ENCODE data around the gene ZNF215.

DNA sequence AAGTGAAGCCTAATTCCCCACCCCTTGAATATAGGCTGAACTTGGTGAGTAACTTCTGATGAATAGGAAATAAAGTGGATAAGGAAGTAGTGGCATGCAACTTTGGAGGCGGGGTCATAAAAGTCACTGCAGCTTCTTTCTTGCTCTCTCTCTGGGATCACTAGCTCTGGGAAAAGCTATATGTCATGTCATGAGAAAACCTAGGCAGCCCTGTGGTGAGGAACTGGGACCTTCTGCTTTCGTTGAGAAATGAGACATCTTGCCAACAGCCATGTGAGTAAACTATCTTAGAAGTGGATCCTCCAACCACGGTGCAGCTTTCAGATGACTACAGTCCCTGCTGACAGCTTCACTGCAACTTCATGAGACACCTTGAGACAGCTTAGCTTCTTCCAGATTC lies 78.3 kb downstream of the ZNF215 start:
- TF ChIP-seq TAF1 (conservative IDR thresholded peaks at IDR 0.05) = no peak
- TF ChIP-seq, protein P1, sequence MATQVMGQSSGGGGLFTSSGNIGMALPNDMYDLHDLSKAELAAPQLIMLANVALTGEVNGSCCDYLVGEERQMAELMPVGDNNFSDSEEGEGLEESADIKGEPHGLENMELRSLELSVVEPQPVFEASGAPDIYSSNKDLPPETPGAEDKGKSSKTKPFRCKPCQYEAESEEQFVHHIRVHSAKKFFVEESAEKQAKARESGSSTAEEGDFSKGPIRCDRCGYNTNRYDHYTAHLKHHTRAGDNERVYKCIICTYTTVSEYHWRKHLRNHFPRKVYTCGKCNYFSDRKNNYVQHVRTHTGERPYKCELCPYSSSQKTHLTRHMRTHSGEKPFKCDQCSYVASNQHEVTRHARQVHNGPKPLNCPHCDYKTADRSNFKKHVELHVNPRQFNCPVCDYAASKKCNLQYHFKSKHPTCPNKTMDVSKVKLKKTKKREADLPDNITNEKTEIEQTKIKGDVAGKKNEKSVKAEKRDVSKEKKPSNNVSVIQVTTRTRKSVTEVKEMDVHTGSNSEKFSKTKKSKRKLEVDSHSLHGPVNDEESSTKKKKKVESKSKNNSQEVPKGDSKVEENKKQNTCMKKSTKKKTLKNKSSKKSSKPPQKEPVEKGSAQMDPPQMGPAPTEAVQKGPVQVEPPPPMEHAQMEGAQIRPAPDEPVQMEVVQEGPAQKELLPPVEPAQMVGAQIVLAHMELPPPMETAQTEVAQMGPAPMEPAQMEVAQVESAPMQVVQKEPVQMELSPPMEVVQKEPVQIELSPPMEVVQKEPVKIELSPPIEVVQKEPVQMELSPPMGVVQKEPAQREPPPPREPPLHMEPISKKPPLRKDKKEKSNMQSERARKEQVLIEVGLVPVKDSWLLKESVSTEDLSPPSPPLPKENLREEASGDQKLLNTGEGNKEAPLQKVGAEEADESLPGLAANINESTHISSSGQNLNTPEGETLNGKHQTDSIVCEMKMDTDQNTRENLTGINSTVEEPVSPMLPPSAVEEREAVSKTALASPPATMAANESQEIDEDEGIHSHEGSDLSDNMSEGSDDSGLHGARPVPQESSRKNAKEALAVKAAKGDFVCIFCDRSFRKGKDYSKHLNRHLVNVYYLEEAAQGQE (IDR thresholded peaks at IDR 0.05) = no peak
- TF ChIP-seq CTCF (IDR thresholded peaks at IDR 0.05; ENCODE audit: low read depth, low read length, missing input control) = no peak
- TF ChIP-seq HNF4A (conservative IDR thresholded peaks at IDR 0.05) = no peak
- TF ChIP-seq EGR1 (IDR thresholded peaks at IDR 0.05; ENCODE audit: low read depth in 2 of 2) = no peak
- no peak for TF ChIP-seq GABPA (IDR thresholded peaks at IDR 0.05 in 1 of 2, conservative IDR thresholded peaks at IDR 0.05 in 1 of 2)
- TF ChIP-seq MAX (IDR thresholded peaks at IDR 0.05) = no peak
- TF ChIP-seq SP1 (IDR thresholded peaks at IDR 0.05) = no peak
- TF ChIP-seq RAD21 (IDR thresholded peaks at IDR 0.05) = no peak
- TF ChIP-seq, protein P2, sequence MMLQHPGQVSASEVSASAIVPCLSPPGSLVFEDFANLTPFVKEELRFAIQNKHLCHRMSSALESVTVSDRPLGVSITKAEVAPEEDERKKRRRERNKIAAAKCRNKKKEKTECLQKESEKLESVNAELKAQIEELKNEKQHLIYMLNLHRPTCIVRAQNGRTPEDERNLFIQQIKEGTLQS (IDR thresholded peaks at IDR 0.05) = no peak
- TF ChIP-seq ZBTB33 (IDR thresholded peaks at IDR 0.05) = no peak
- TF ChIP-seq YY1 (IDR thresholded peaks at IDR 0.05) = no peak
- no peak for TF ChIP-seq RXRA (IDR thresholded peaks at IDR 0.05)
- no peak for TF ChIP-seq JUND (IDR thresholded peaks at IDR 0.05)

Measured in liver (tissue), 3 donors.